ENCODE measurements around the gene UBE2S.
"Not testable (repeated sequence)": the region's sequence is repeated elsewhere in the genome, so short reads cannot be mapped to it uniquely, and the experiment has no call there.

Gene UBE2S

GRCh38 chr19:55407550-55407799, at the start of gene UBE2S:
UBE2S (minus strand) TSS chr19:55407788; CDS start chr19:55407589, 199 bp downstream.
- DNase-seq (ENCODE audit: low read depth in 3 of 3, low spot score in 1 of 3), result not testable (repeated sequence)

- DNase-seq (ENCODE audit: low read depth in 3 of 3, low spot score in 1 of 3), result no peak
Observed at GRCh38 chr19:55456347-55456746, 48.8 kb upstream of the UBE2S start.

GRCh38 chr19:55455576-55456235, 48.1 kb upstream of the UBE2S start:
- DNase-seq (ENCODE audit: low read depth in 3 of 3, low spot score in 1 of 3), result no peak

DNA sequence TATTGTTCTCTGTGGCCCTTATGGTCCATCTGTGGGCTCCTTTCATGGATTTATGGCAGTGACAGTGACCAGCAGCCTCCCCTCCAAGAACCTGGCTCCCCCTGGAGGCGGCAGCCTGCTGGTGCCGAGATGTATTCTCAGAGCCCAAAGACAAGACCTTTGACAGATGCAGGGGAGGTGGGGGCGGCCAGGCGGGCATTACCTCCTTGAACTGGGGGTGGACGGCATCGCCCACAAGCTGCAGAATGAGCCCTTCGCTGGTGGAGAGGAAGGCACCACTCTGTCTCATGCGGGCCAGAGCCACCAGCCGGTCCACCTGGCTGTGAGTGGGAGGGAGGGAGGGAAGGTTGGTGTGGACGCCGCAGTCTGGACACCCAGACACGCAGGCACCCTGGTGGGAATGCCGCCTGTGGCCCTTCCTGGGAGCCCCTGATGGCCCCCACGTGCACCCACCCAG, 47.2 kb upstream of the UBE2S start:
- DNase-seq (ENCODE audit: low read depth in 3 of 3, low spot score in 1 of 3), result no peak

DNA sequence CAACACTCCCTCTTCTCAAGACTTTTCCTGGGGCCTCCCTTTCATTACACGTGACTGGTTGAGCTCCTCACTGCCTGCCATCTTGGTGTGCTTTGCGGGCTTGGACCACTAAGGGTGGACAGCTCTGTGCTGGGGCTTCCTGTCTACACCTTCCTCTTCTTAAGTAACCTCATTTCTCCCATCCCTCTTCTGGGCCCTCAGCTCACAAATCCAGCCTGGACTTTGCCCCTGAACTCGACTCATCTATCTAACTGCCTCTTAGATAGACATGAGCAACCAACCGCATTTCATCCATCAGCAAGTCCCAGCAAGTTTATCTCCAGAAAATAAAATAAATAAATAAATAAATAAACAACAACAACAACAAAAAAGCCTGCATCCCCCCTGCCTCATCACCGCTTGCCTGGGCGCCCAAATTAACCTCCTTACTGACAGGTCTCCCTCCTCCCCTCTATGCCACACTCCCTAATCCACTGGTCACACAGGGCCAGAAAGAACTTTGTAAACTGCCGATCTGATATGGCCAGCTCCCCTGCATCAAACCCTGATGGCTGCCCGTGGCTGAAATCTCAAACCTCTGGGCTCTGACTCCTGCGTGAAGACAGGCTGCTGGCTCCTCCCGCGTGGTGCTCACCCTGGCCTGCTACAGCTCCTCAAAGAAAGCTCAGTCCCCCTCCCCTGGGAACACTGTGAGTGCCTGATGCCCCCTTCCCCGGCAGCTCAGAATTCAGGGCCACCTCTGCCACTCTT, 46.1 kb upstream of the UBE2S start:
- no peak for DNase-seq (ENCODE audit: low read depth in 3 of 3, low spot score in 1 of 3)

GRCh38 chr19:55452749-55453346, 45.3 kb upstream of the UBE2S start:
- DNase-seq (ENCODE audit: low read depth in 3 of 3, low spot score in 1 of 3), result no peak

DNA sequence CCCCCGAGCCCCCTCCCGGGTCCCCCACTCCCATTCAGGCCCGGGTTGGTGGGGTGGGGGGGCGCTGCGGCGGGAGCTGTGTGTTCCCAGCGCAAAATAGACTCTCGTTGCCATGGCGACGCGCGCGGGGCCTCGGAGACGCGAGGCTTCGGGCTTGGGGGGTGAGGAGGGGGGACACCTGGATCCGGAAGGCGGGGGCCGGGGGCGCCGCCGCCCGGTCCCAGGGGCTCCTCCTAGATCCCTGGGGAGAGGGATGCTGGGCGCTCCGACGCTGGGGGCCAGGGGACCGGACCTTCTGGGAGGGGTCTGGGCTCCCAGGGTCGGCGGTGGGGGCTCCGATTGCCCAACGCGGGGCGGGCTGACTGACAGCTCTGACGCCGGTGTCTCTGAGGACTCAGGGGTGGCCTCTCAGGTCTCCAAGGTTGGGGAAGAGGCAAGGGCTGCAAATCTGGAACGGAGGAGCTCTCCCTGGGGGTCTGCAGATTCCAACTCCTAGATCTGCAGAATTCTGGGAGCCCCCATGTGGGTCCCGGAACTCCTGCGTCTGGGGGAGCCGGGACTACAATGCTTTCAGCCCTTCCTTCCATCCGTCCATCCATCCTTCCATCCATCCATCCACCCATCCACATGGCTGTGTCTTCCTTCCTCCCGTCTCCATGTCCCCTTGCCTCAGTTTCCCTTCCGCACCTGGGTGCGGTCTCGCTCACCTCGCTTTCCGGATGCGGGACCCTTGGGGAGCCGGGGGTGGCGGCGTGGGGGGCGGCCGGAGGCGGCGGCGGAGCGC, 44.6 kb upstream of the UBE2S start:
- DNase-seq (ENCODE audit: low read depth in 3 of 3, low spot score in 1 of 3), result no peak

- no peak for DNase-seq (ENCODE audit: low read depth in 3 of 3, low spot score in 1 of 3)
Observed at GRCh38 chr19:55451163-55451964, 43.8 kb upstream of the UBE2S start.

DNA sequence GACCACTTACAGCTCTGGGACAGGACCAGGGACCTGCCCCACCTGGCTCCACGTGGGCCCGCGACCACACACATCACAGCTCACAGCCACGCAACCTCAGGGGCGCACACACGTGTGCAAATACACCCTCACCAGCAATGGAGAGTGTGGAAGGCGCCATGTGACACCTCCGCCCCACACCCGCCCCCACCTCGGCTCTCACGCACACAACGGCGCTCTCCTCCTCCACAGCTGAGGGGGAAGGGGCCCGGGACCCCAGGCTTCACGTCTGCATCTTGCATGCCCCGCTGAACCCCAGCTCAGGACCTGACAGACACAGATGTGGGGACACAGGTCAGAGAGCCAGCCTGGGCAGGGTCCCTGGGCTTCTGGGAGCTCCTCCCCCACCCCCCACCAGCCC, 41.9 kb upstream of the UBE2S start:
- DNase-seq (ENCODE audit: low read depth in 3 of 3, low spot score in 1 of 3), result no peak

GRCh38 chr19:55448175-55448490, 40.5 kb upstream of the UBE2S start:
- DNase-seq (ENCODE audit: low read depth in 3 of 3, low spot score in 1 of 3), result not testable (repeated sequence)

GRCh38 chr19:55447421-55448174, 40.0 kb upstream of the UBE2S start:
- DNase-seq (ENCODE audit: low read depth in 3 of 3, low spot score in 1 of 3), result no peak

GRCh38 chr19:55446060-55446459, 38.5 kb upstream of the UBE2S start:
- DNase-seq (ENCODE audit: low read depth in 3 of 3, low spot score in 1 of 3), result no peak

DNA sequence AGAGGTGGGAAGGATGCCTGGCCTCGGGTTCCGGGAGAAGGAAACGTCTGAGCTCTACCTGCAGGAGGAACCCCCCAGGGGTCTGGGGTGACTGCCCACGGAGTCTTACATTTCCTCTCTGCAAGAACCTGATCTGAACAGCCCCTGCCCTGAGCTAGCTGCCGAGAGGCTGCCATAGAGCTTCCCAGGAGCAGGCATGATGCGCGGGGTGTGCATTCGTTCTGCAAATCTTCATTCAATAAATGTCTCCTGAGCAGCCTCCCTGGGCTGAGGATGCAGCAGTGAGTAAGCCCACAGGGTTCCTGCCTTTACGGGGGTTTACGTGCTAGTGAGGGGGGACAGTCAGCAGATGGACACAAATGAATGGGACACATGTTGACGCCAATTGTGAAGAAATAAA, 37.1 kb upstream of the UBE2S start:
- no peak for DNase-seq (ENCODE audit: low read depth in 3 of 3, low spot score in 1 of 3)

- no peak for DNase-seq (ENCODE audit: low read depth in 3 of 3, low spot score in 1 of 3)
Observed at GRCh38 chr19:55443824-55444480, 36.4 kb upstream of the UBE2S start.

GRCh38 chr19:55443045-55443823, 35.6 kb upstream of the UBE2S start, which contains the start of gene SHISA7:
SHISA7 (minus strand) TSS chr19:55443300; CDS start chr19:55442863, 437 bp downstream.
- no peak for DNase-seq (ENCODE audit: low read depth in 3 of 3, low spot score in 1 of 3)

GRCh38 chr19:55442372-55442961, 34.9 kb upstream of the UBE2S start:
- DNase-seq (ENCODE audit: low read depth in 3 of 3, low spot score in 1 of 3), result no peak

DNA sequence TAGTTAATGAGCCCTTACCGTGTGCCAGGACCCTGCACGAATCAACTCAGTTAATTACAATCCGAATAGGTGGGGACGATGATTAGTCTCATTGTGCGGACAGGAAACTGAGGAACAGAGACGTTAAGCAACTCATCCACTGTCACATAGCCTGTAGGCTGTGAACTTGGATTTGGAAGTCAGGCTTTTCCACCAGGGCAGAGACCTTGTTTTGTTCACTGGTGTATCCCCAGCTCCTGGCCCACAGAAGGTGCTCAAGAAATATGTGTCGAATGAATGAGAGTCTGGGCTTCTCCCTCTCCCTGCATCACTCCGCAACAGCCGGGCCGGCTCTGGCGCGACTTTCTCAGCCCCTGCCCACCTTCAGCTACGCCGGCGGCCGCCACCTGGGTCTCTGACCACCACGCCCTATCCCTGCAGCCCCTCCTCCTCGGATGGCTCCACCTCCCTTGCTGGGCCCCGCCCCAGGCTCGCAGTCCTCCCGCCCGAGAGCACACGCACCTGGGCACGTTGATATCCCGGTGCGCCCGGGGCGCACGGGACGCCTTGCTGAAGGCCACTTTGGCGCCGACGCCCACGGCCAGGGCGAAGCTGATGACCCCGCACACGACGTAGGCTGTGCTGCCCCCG, 34.2 kb upstream of the UBE2S start:
- no peak for DNase-seq (ENCODE audit: low read depth in 3 of 3, low spot score in 1 of 3)

DNA sequence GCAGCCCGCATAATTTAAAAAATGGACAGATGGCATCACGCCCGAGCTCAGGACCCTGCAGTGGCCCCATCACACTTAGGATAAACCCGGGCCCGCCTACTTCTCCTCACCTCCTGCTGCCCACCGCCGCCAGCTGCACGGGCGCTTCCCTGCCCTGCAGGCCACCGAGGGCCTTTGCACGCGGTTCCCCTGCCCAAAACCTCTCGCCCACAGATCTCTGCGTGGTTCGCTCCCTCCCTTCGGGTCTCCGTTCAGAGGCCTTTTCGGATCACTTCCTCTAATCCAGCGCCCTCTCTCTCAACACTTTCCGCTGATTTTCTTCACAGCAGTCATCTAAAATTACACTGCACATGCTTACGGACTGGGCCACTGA, 33.7 kb upstream of the UBE2S start:
- no peak for DNase-seq (ENCODE audit: low read depth in 3 of 3, low spot score in 1 of 3)

Measured in stimulated activated CD4-positive, alpha-beta T cell treated with anti-CD3 and anti-CD28 coated beads, TNF-alpha, amount 100 ng/mL, for 1 hour (primary cell).